NOMO-1 (cell line): Measurements from ENCODE around the gene ERC2.

Experiments
- DNase-seq, 2 experiments: peaks; one replicate each; lab custom pipeline; 2025; ENCODE audit not compliant: unreplicated experiment in 2 of 2; lab: John Stamatoyannopoulos, UW

ERC2 gene

GRCh38 chr3:56130036-56130435 lies 338.2 kb downstream of the ERC2 start:
- DNase-seq, result no peak

- no peak for DNase-seq
Observed at GRCh38 chr3:56126632-56127031, 341.6 kb downstream of the ERC2 start.

GRCh38 chr3:56125358-56126005 lies 342.8 kb downstream of the ERC2 start:
- peak; percentile 62 to 77 for DNase-seq

- no peak for DNase-seq
Observed at GRCh38 chr3:56124546-56124945, 343.7 kb downstream of the ERC2 start.

- DNase-seq, result no peak
Observed at GRCh38 chr3:56123487-56123886, 344.8 kb downstream of the ERC2 start.

GRCh38 chr3:56122911-56123310 lies 345.4 kb downstream of the ERC2 start:
- DNase-seq, result no peak

GRCh38 chr3:56121716-56122115 lies 346.6 kb downstream of the ERC2 start:
- DNase-seq, result peak in 1 of 2 experiments; percentile 66

- DNase-seq, result peak; percentile 57 to 88
Observed at GRCh38 chr3:56119575-56120349, 348.5 kb downstream of the ERC2 start.

GRCh38 chr3:56118968-56119367 lies 349.3 kb downstream of the ERC2 start:
- DNase-seq, result no peak

GRCh38 chr3:56115698-56116097 lies 352.6 kb downstream of the ERC2 start:
- DNase-seq, result no peak

GRCh38 chr3:56115199-56115598 lies 353.1 kb downstream of the ERC2 start:
- no peak for DNase-seq

GRCh38 chr3:56113908-56114307 lies 354.4 kb downstream of the ERC2 start:
- DNase-seq, result no peak

- DNase-seq, result no peak
Observed at GRCh38 chr3:56113231-56113630, 355.0 kb downstream of the ERC2 start.

GRCh38 chr3:56111606-56112304 lies 356.5 kb downstream of the ERC2 start:
- DNase-seq, result no peak

- no peak for DNase-seq
Observed at GRCh38 chr3:56110886-56111285, 357.4 kb downstream of the ERC2 start.

GRCh38 chr3:56107157-56107556 lies 361.1 kb downstream of the ERC2 start:
- no peak for DNase-seq

GRCh38 chr3:56102032-56102431 lies 366.2 kb downstream of the ERC2 start:
- no peak for DNase-seq

GRCh38 chr3:56101576-56101975 lies 366.7 kb downstream of the ERC2 start:
- DNase-seq, result no peak

- no peak for DNase-seq
Observed at GRCh38 chr3:56096999-56097398, 371.3 kb downstream of the ERC2 start.

GRCh38 chr3:56094170-56094569 lies 374.1 kb downstream of the ERC2 start:
- no peak for DNase-seq

- no peak for DNase-seq
Observed at GRCh38 chr3:56089739-56090138, 378.5 kb downstream of the ERC2 start.
